Measurements from ENCODE around the gene RTRAF. TPM values are rescaled to one million over a fixed set of nuclear protein-coding genes. Genes with fewer than 3 reads are reported as not detected.

RTRAF gene
- polyA plus RNA-seq, 1 donor (not counting 4 experiments of a cell fraction or from before 2014, with no cell fraction given), result 255 TPM

- no peak overlapping the region for H3K4me2 ChIP-seq (ENCODE audit: control insufficient read depth, extremely low read depth, insufficient read depth, low read depth, low read length)
- H4K20me1 ChIP-seq (ENCODE audit: control insufficient read depth, extremely low read depth, insufficient read depth, low read length), result no peaks in the 10 kb centered on the region
- H3K9me1 ChIP-seq (ENCODE audit: control insufficient read depth, extremely low read depth, insufficient read depth, low read length), result no peaks in the 10 kb centered on the region
- no peaks in the 10 kb centered on the region for H3K27me3 ChIP-seq (ENCODE audit: control insufficient read depth, extremely low read depth, insufficient read depth, low read length)
- DNase-seq (ENCODE audit: low read depth, low spot score) (no peak), FAIRE-seq (no peak)
- H3K4me3 ChIP-seq (ENCODE audit: control insufficient read depth in 2 of 3, extremely low read depth in 1 of 3, insufficient read depth in 2 of 3, low read depth in 1 of 3, low read length in 3 of 3), result no peak overlapping the region
- no peaks in the 10 kb centered on the region for H3K9me3 ChIP-seq (ENCODE audit: control insufficient read depth, low read depth, low read length)
- H3K79me2 ChIP-seq (ENCODE audit: control insufficient read depth, insufficient read depth, low read length), result no peaks in the 10 kb centered on the region
- H2AFZ ChIP-seq (ENCODE audit: control insufficient read depth, low read length), result no peak overlapping the region
- H3K4me1 ChIP-seq (ENCODE audit: control insufficient read depth, extremely low read depth, insufficient read depth, low read length), result no peaks in the 10 kb centered on the region
- no peak overlapping the region for H3K9ac ChIP-seq (ENCODE audit: control insufficient read depth, extremely low read depth, insufficient read depth, low read length)
- no peaks in the 10 kb centered on the region for H3K36me3 ChIP-seq (ENCODE audit: control insufficient read depth in 2 of 2, extremely low read depth in 1 of 2, insufficient read depth in 2 of 2, low read length in 2 of 2)
- dilution Hi-C loops (cut with MboI; ENCODE audit: extremely low pct_ligation_motif_present, low sequenced_read_pairs), result no loop called here
- TF ChIP-seq CTCF (optimal IDR thresholded peaks at IDR 0.05 in 1 of 3, IDR thresholded peaks at IDR 0.05 in 1 of 3, conservative IDR thresholded peaks at IDR 0.05 in 1 of 3; ENCODE audit: extremely low read depth in 1 of 3, insufficient read depth in 2 of 3, low read length in 3 of 3) (no peak), EZH2 (IDR thresholded peaks at IDR 0.05; ENCODE audit: low read length) (no peak)
- no peak overlapping the region for H3K27ac ChIP-seq (ENCODE audit: control insufficient read depth, insufficient read depth, low read length)
These were observed 16.8 kb upstream of the RTRAF start for GRCh38 chr14:51972566-51972965.

GRCh38 chr14:51977075-51977474 is 12.3 kb upstream of the RTRAF start:
- no peaks in the 10 kb centered on the region for H3K4me1 ChIP-seq (ENCODE audit: control insufficient read depth, extremely low read depth, insufficient read depth, low read length)
- no peak overlapping the region for H3K9ac ChIP-seq (ENCODE audit: control insufficient read depth, extremely low read depth, insufficient read depth, low read length)
- H3K79me2 ChIP-seq (ENCODE audit: control insufficient read depth, insufficient read depth, low read length), result no peaks in the 10 kb centered on the region
- no peaks in the 10 kb centered on the region for H3K9me3 ChIP-seq (ENCODE audit: control insufficient read depth, low read depth, low read length)
- H3K36me3 ChIP-seq (ENCODE audit: control insufficient read depth in 2 of 2, extremely low read depth in 1 of 2, insufficient read depth in 2 of 2, low read length in 2 of 2), result no peaks in the 10 kb centered on the region
- dilution Hi-C loops (cut with MboI; ENCODE audit: extremely low pct_ligation_motif_present, low sequenced_read_pairs), result no loop called here
- H2AFZ ChIP-seq (ENCODE audit: control insufficient read depth, low read length), result no peak overlapping the region
- DNase-seq (ENCODE audit: low read depth, low spot score) (no peak), FAIRE-seq (no peak)
- no peak overlapping the region for H3K4me3 ChIP-seq (ENCODE audit: control insufficient read depth in 2 of 3, extremely low read depth in 1 of 3, insufficient read depth in 2 of 3, low read depth in 1 of 3, low read length in 3 of 3)
- H3K4me2 ChIP-seq (ENCODE audit: control insufficient read depth, extremely low read depth, insufficient read depth, low read depth, low read length), result no peak overlapping the region
- no peak for TF ChIP-seq EZH2 (IDR thresholded peaks at IDR 0.05; ENCODE audit: low read length)
- TF ChIP-seq CTCF (optimal IDR thresholded peaks at IDR 0.05 in 1 of 3, IDR thresholded peaks at IDR 0.05 in 1 of 3, conservative IDR thresholded peaks at IDR 0.05 in 1 of 3; ENCODE audit: extremely low read depth in 1 of 3, insufficient read depth in 2 of 3, low read length in 3 of 3), result no peak
- no peaks in the 10 kb centered on the region for H3K9me1 ChIP-seq (ENCODE audit: control insufficient read depth, extremely low read depth, insufficient read depth, low read length)
- H4K20me1 ChIP-seq (ENCODE audit: control insufficient read depth, extremely low read depth, insufficient read depth, low read length), result no peaks in the 10 kb centered on the region
- peaks cover 5% of the 10 kb centered on the region for H3K27me3 ChIP-seq (ENCODE audit: control insufficient read depth, extremely low read depth, insufficient read depth, low read length)
- no peak overlapping the region for H3K27ac ChIP-seq (ENCODE audit: control insufficient read depth, insufficient read depth, low read length)
